Common myeloid progenitor, CD34-positive (primary cell): ENCODE measurements around the gene VCAN.

Experiments used
- CTCF ChIA-PET: fragments of 350-600 bp; sonication (Branson Sonifier 250); formaldehyde crosslinking; loops from one replicate; lab custom pipeline; 2021; ENCODE audit warnings: antibody characterized with exemption; lab: Charles Lee
- POLR2A ChIA-PET: fragments of 350-600 bp; sonication (Branson Sonifier 250); formaldehyde crosslinking; loops from one replicate; lab custom pipeline; 2021; ENCODE audit warnings: antibody characterized with exemption; lab: Charles Lee
- DNase-seq, 3 donors: peaks; one replicate each; pipeline versions ENCODE4 v3.0.0 to v3.0.0-alpha.2; 2013
- H3K27ac ChIP-seq, 2 experiments: 1 replicate in 1 of 2; 2 replicates in 1 of 2; pipeline ENCODE4 v1.7.0; 2013; ENCODE audit warnings: inconsistent platforms in 2 of 2, low read length in 2 of 2, mild to moderate bottlenecking in 2 of 2, low read depth in 1 of 2, moderate library complexity in 1 of 2; ENCODE audit not compliant: severe bottlenecking in 2 of 2, insufficient read depth in 1 of 2, poor library complexity in 1 of 2
- H3K27me3 ChIP-seq, 5 experiments: replicated peaks in 2 of 5; 1 replicate in 3 of 5; 2 replicates in 2 of 5; pipeline versions ENCODE4 v1.6.1 to v1.7.0; 2013; ENCODE audit warnings: low read length in 4 of 5, mild to moderate bottlenecking in 2 of 5, moderate library complexity in 2 of 5, inconsistent platforms in 1 of 5; ENCODE audit not compliant: insufficient read depth in 5 of 5, control insufficient read depth in 4 of 5
- H3K36me3 ChIP-seq, 4 experiments: 1 replicate in 2 of 4; 2 replicates in 2 of 4; pipeline versions ENCODE4 v1.6.1 to v1.7.0; 2013; ENCODE audit warnings: low read length in 3 of 4, control low read depth in 1 of 4, mild to moderate bottlenecking in 1 of 4; ENCODE audit not compliant: control insufficient read depth in 4 of 4, insufficient read depth in 4 of 4
- H3K4me1 ChIP-seq, 4 experiments: 1 replicate in 3 of 4; 2 replicates in 1 of 4; pipeline versions ENCODE4 v1.6.1 to v1.7.1; 2013; ENCODE audit warnings: low read length in 3 of 4, mild to moderate bottlenecking in 3 of 4, control low read depth in 1 of 4, inconsistent platforms in 1 of 4, moderate library complexity in 1 of 4; ENCODE audit not compliant: control insufficient read depth in 4 of 4, insufficient read depth in 4 of 4; ENCODE audit errors: control extremely low read depth in 1 of 4
- H3K4me3 ChIP-seq, 7 experiments: 1 replicate in 4 of 7; 2 replicates in 3 of 7; pipeline versions ENCODE4 v1.5.1 to v1.7.0; 2013; ENCODE audit warnings: mild to moderate bottlenecking in 7 of 7, low read length in 6 of 7, moderate library complexity in 6 of 7, inconsistent platforms in 2 of 7, low read depth in 2 of 7, control low read depth in 1 of 7; ENCODE audit not compliant: insufficient read depth in 4 of 7, control insufficient read depth in 1 of 7; ENCODE audit errors: extremely low read depth in 1 of 7
- H3K9me3 ChIP-seq, 5 experiments: 1 replicate in 4 of 5; 2 replicates in 1 of 5; pipeline versions ENCODE4 v1.6.1 to v1.7.1; 2013; ENCODE audit warnings: low read length in 4 of 5, mild to moderate bottlenecking in 2 of 5, inconsistent platforms in 1 of 5, low read depth in 1 of 5, moderate library complexity in 1 of 5; ENCODE audit not compliant: control insufficient read depth in 4 of 5, insufficient read depth in 2 of 5; ENCODE audit errors: control extremely low read depth in 1 of 5
- whole genome bisulfite sequencing: methylation state at CpG from one replicate; pipeline ENCODE4 v1.1.5; 2013; ENCODE audit not compliant: insufficient coverage; 5-methylcytosine and 5-hydroxymethylcytosine counted together

VCAN gene

GRCh38 chr5:83484294-83484693, 12.8 kb downstream of the VCAN start:
- CTCF ChIA-PET = no interaction called here
- Histone ChIP-seq H3K4me3 (no peak overlapping the region), H3K36me3 (no peaks in the 10 kb centered on the region), H3K27me3 (peaks cover 0 to 8% (median 0%) of the 10 kb centered on the region in 5 experiments), H3K27ac (no peak overlapping the region), H3K4me1 (no peaks in the 10 kb centered on the region), H3K9me3 (no peaks in the 10 kb centered on the region)
- 88% methylated on average over 1 of the region's 2 CpGs for WGBS
- no peak for DNase-seq
- POLR2A ChIA-PET = no interaction called here

- DNase-seq = no peak
- H3K36me3 ChIP-seq = no peaks in the 10 kb centered on the region
- WGBS = no CpG with 5 or more reads among the region's 4 CpGs
- H3K4me1 ChIP-seq = no peaks in the 10 kb centered on the region
- H3K27ac ChIP-seq = no peak overlapping the region
- ChIA-PET POLR2A (no interaction called here), CTCF (no interaction called here)
- H3K9me3 ChIP-seq = no peaks in the 10 kb centered on the region
- peaks cover 0 to 3% (median 0%) of the 10 kb centered on the region in 5 experiments for H3K27me3 ChIP-seq
- H3K4me3 ChIP-seq = no peak overlapping the region
Observed at GRCh38 chr5:83485842-83486241, 14.3 kb downstream of the VCAN start.

- no peaks in the 10 kb centered on the region for H3K36me3 ChIP-seq
- POLR2A ChIA-PET = no interaction called here
- no CpG with 5 or more reads among the region's 1 CpG for WGBS
Observed at GRCh38 chr5:83487155-83487554, 15.6 kb downstream of the VCAN start.

GRCh38 chr5:83488271-83488670, 16.7 kb downstream of the VCAN start:
- Histone ChIP-seq H3K36me3 (no peaks in the 10 kb centered on the region), H3K27me3 (no peaks in the 10 kb centered on the region), H3K27ac (no peak overlapping the region), H3K9me3 (no peaks in the 10 kb centered on the region), H3K4me3 (no peak overlapping the region), H3K4me1 (no peaks in the 10 kb centered on the region)
- ChIA-PET POLR2A (no interaction called here), CTCF (no interaction called here)
- no CpG with 5 or more reads among the region's 1 CpG for WGBS
- DNase-seq = no peak

More at GRCh38 chr5:83487155-83487554, 15.6 kb downstream of the VCAN start:
- no peak for DNase-seq
- CTCF ChIA-PET = no interaction called here
- Histone ChIP-seq H3K27me3 (peaks cover 0 to 3% (median 0%) of the 10 kb centered on the region in 5 experiments), H3K9me3 (no peaks in the 10 kb centered on the region), H3K4me1 (no peaks in the 10 kb centered on the region), H3K4me3 (no peak overlapping the region), H3K27ac (no peak overlapping the region)

GRCh38 chr5:83488821-83489220, 17.3 kb downstream of the VCAN start:
- H3K27me3 ChIP-seq = no peaks in the 10 kb centered on the region
- H3K36me3 ChIP-seq = no peaks in the 10 kb centered on the region
- ChIA-PET POLR2A (no interaction called here), CTCF (no interaction called here)
- H3K4me3 ChIP-seq = no peak overlapping the region
- H3K9me3 ChIP-seq = no peaks in the 10 kb centered on the region
- DNase-seq = no peak
- H3K27ac ChIP-seq = no peak overlapping the region
- H3K4me1 ChIP-seq = no peaks in the 10 kb centered on the region

GRCh38 chr5:83490203-83490602, 18.7 kb downstream of the VCAN start:
- H3K36me3 ChIP-seq = no peaks in the 10 kb centered on the region
- H3K4me3 ChIP-seq = no peak overlapping the region
- no peak overlapping the region for H3K27ac ChIP-seq
- H3K27me3 ChIP-seq = no peaks in the 10 kb centered on the region
- H3K4me1 ChIP-seq = no peaks in the 10 kb centered on the region
- no peak for DNase-seq
- H3K9me3 ChIP-seq = no peaks in the 10 kb centered on the region
- ChIA-PET POLR2A (no interaction called here), CTCF (no interaction called here)
- WGBS = 100% methylated on average over 4 of the region's 9 CpGs

- Histone ChIP-seq H3K27me3 (no peaks in the 10 kb centered on the region), H3K9me3 (no peaks in the 10 kb centered on the region), H3K27ac (no peak overlapping the region), H3K36me3 (no peaks in the 10 kb centered on the region), H3K4me1 (no peaks in the 10 kb centered on the region), H3K4me3 (no peak overlapping the region)
- WGBS = 100% methylated on average over 1 of the region's 1 CpG
- POLR2A ChIA-PET = no interaction called here
- no peak for DNase-seq
- CTCF ChIA-PET = no interaction called here
Observed at GRCh38 chr5:83492331-83492730, 20.8 kb downstream of the VCAN start.
